Prostate gland (tissue), 2 donors: ENCODE measurements around the gene SAFB2.

Experiments used
- CTCF ChIP-seq, 4 experiments: fragments of 200-600 bp in 2 of 4; fragments of 450-650 bp in 2 of 4; sonication (generic) in 2 of 4; IDR thresholded peaks; 1 replicate in 3 of 4; 2 replicates in 1 of 4; pipeline ENCODE4 v1.5.1; 2016 to 2019; ENCODE audit warnings: antibody characterized with exemption in 4 of 4, mild to moderate bottlenecking in 2 of 4, moderate library complexity in 2 of 4
- POLR2A ChIP-seq: fragments of 450-650 bp; IDR thresholded peaks from one replicate; pipeline ENCODE4 v1.6.1; 2016; ENCODE audit warnings: antibody characterized with exemption, mild to moderate bottlenecking
- POLR2AphosphoS5 ChIP-seq: sonication (generic); formaldehyde crosslinking; IDR thresholded peaks from one replicate; pipeline ENCODE4 v1.6.1; 2017; ENCODE audit warnings: antibody characterized with exemption

GRCh38 chr19:5586300-5587070 lies 36.1 kb downstream of the SAFB2 start:
- TF ChIP-seq CTCF (IDR thresholded peaks at IDR 0.05) (no peak), POLR2A (no peak), POLR2AphosphoS5 (no peak)
